ENCODE results near the gene SRGN. TPM values are rescaled to one million over a fixed set of nuclear protein-coding genes. Genes with fewer than 3 reads are reported as not detected.
"Not testable (repeated sequence)": the region's sequence is repeated elsewhere in the genome, so short reads cannot be mapped to it uniquely, and the experiment has no call there.

Gene SRGN, protein sequence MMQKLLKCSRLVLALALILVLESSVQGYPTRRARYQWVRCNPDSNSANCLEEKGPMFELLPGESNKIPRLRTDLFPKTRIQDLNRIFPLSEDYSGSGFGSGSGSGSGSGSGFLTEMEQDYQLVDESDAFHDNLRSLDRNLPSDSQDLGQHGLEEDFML
- 100 to 1,000 TPM in 5 of 6 donors, 10 to 100 TPM in 1; 96.4 to 326 (median 203) TPM for total RNA-seq

DNA sequence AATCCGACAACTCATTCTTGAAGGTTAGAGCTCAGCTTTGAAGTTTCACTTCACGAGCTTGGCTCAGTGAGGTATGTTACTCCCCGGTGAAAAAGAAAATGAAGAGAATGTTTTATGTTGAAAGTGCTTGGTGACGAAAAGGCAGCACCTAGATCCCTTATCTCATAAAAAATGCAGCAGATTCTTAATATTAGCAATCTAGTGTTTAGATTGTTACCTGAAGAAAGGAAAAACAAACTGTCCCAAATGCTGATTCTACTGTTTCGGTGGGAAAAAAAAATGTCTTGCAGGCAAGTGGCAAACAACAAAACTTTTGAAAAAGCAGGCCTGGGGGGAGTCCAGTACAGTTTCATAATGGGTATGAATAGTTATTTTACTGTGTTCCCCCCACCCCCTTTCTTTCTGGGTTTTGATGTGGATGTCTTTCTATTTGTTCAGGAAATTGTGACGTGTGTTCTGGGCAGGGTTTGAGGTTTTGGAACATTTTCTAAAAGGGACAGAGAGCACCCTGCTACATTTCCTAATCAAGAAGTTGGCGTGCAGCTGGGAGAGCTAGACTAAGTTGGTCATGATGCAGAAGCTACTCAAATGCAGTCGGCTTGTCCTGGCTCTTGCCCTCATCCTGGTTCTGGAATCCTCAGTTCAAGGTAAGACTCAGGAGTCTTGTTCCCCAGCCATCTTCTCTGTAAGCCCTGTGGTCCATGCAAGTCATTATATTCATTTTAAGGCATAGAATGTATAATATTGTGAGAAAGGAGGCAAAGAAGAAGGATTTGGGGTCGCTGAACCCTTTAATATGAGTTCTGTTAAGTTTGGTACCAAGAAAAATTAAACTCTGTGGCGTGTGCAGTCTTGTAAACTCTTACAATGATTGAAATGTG is at the start of gene SRGN:
TSS of gene SRGN (plus strand) at position 514 of the 881 bp plus-strand sequence. CDS start at position 569, 55 bp downstream.
- peak; percentile 84 to 91 for ATAC-seq (ENCODE audit: low FRiP score in 2 of 2)
- no peaks in the 10 kb centered on the region for H3K36me3 ChIP-seq
- peaks cover 15 to 30% (median 19%) of the 10 kb centered on the region in 4 donors for H3K4me1 ChIP-seq
- peak within 1 kb of the TSS; percentile 29 to 52 (median 48) for H3K4me3 ChIP-seq
- TF ChIP-seq CTCF (IDR thresholded peaks at IDR 0.05) (no peak), EP300 (IDR thresholded peaks at IDR 0.05) (peak; percentile 53 to 91 (median 78)), POLR2AphosphoS5 (IDR thresholded peaks at IDR 0.05) (peak; percentile 96 to 98), POLR2A (IDR thresholded peaks at IDR 0.05) (peak in 3 of 4 donors; percentile 79 to 97 (median 89))
- no peaks in the 10 kb centered on the region for H3K9me3 ChIP-seq
- H3K27ac ChIP-seq = peak within 1 kb of the TSS; percentile 92 to 96 (median 94)
- peak in 1 of 2 donors; percentile 89 for DNase-seq
- H3K27me3 ChIP-seq = no peaks in the 10 kb centered on the region
- WGBS, 2 donors = 16 to 18% methylated on average over 10 of the region's 10 CpGs

GRCh38 chr10:69040904-69041303 is 47.0 kb upstream of the SRGN start:
- H3K36me3 ChIP-seq; H3K4me1 ChIP-seq; DNase-seq; H3K27me3 ChIP-seq; H3K9me3 ChIP-seq; ATAC-seq (ENCODE audit: low FRiP score in 2 of 2); H3K4me3 ChIP-seq; H3K27ac ChIP-seq: not testable (repeated sequence)
- 72 to 73% methylated on average over 5 of the region's 5 CpGs for WGBS, 2 donors

DNA sequence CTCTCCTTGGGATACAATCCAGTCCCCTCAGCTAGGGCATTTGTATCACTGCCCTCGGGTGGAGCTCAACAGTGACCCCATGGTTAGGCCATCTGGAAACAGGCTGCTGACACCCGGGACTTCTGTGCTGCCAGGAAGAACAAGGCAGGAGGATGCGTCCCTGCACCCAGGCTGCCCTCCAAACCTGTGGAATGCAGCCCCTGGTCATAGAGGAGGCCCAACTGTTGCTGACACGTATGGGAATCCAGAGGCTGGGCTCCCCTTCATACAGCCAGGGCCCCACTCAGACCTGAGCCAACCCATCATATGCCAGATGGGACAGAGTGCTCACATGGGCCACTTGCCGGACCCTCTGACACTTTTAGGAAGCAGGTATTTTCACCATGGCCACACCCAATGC is 45.5 kb upstream of the SRGN start:
- no peak overlapping the region for H3K27ac ChIP-seq
- H3K27me3 ChIP-seq = no peaks in the 10 kb centered on the region
- H3K4me1 ChIP-seq = peaks cover 11 to 15% (median 12%) of the 10 kb centered on the region in 4 donors
- no peak overlapping the region for H3K4me3 ChIP-seq
- no peak for DNase-seq
- 87% methylated on average over 5 of the region's 5 CpGs; no CpG with 5 or more reads in 1 of the 2 donors for WGBS, 2 donors
- TF ChIP-seq CTCF (IDR thresholded peaks at IDR 0.05) (no peak), POLR2A (IDR thresholded peaks at IDR 0.05) (no peak), EP300 (IDR thresholded peaks at IDR 0.05) (no peak), POLR2AphosphoS5 (IDR thresholded peaks at IDR 0.05) (no peak)
- no peaks in the 10 kb centered on the region for H3K36me3 ChIP-seq
- no peaks in the 10 kb centered on the region for H3K9me3 ChIP-seq
- ATAC-seq (ENCODE audit: low FRiP score in 2 of 2) = no peak

GRCh38 chr10:69042838-69043237 is 45.1 kb upstream of the SRGN start:
- H3K36me3 ChIP-seq = no peaks in the 10 kb centered on the region
- no peak overlapping the region for H3K4me3 ChIP-seq
- no peak overlapping the region for H3K27ac ChIP-seq
- no peaks in the 10 kb centered on the region for H3K27me3 ChIP-seq
- TF ChIP-seq POLR2A (IDR thresholded peaks at IDR 0.05) = no peak
- no peak for TF ChIP-seq EP300 (IDR thresholded peaks at IDR 0.05)
- no peak for TF ChIP-seq CTCF (IDR thresholded peaks at IDR 0.05)
- no peak for TF ChIP-seq POLR2AphosphoS5 (IDR thresholded peaks at IDR 0.05)
- 93 to 95% methylated on average over 6 of the region's 6 CpGs for WGBS, 2 donors
- no peak for DNase-seq
- ATAC-seq (ENCODE audit: low FRiP score in 2 of 2) = no peak
- no peaks in the 10 kb centered on the region for H3K9me3 ChIP-seq
- peaks cover 11 to 20% (median 12%) of the 10 kb centered on the region in 4 donors for H3K4me1 ChIP-seq

GRCh38 chr10:69043931-69044531 is 43.9 kb upstream of the SRGN start:
- H3K27ac ChIP-seq = peak overlapping the region; percentile 79 to 89 (median 85)
- no peak for DNase-seq
- no peaks in the 10 kb centered on the region for H3K36me3 ChIP-seq
- H3K4me3 ChIP-seq = no peak overlapping the region
- ATAC-seq (ENCODE audit: low FRiP score in 2 of 2) = no peak
- TF ChIP-seq POLR2AphosphoS5 (IDR thresholded peaks at IDR 0.05) (no peak), EP300 (IDR thresholded peaks at IDR 0.05) (no peak), CTCF (IDR thresholded peaks at IDR 0.05) (no peak), POLR2A (IDR thresholded peaks at IDR 0.05) (no peak)
- H3K27me3 ChIP-seq = no peaks in the 10 kb centered on the region
- no peaks in the 10 kb centered on the region for H3K9me3 ChIP-seq
- H3K4me1 ChIP-seq = peaks cover 13 to 27% (median 18%) of the 10 kb centered on the region in 4 donors
- 65 to 76% methylated on average over 10 of the region's 10 CpGs for WGBS, 2 donors

Measured in upper lobe of left lung (tissue), 6 donors.